Suprapubic skin (tissue), 4 donors: ENCODE measurements around the gene WFDC1.

Experiments used
- CTCF ChIP-seq, 2 donors: fragments of 200-600 bp in 1 of 2; fragments of 450-650 bp in 1 of 2; sonication (generic) in 1 of 2; IDR thresholded peaks; one replicate each; pipeline ENCODE4 v1.5.1; 2016 to 2019; ENCODE audit warnings: antibody characterized with exemption in 2 of 2, mild to moderate bottlenecking in 1 of 2, moderate library complexity in 1 of 2
- POLR2A ChIP-seq, 2 donors: fragments of 450-650 bp; IDR thresholded peaks; one replicate each; pipeline ENCODE4 v1.6.1; 2017; ENCODE audit warnings: antibody characterized with exemption in 2 of 2, mild to moderate bottlenecking in 2 of 2, moderate library complexity in 2 of 2
- POLR2AphosphoS5 ChIP-seq, 3 donors: sonication (generic); formaldehyde crosslinking; IDR thresholded peaks; one replicate each; pipeline ENCODE4 v1.6.1; 2017; ENCODE audit warnings: antibody characterized with exemption in 3 of 3

GRCh38 chr16:84282533-84282932 is 12.1 kb upstream of the WFDC1 start:
- no peak for TF ChIP-seq CTCF (IDR thresholded peaks at IDR 0.05)
- TF ChIP-seq POLR2A (IDR thresholded peaks at IDR 0.05) = no peak
- no peak for TF ChIP-seq POLR2AphosphoS5 (IDR thresholded peaks at IDR 0.05)
